NCI-H2107 (cell line): ENCODE measurements around the gene PCDHB15.
"Not testable (repeated sequence)": the region's sequence is repeated elsewhere in the genome, so short reads cannot be mapped to it uniquely, and the experiment has no call there.

Experiments used
- DNase-seq: peaks from one replicate; lab custom pipeline; 2025; lab: John Stamatoyannopoulos, UW

The PCDHB15 gene

GRCh38 chr5:141245250-141245717 is at the start of gene PCDHB15:
PCDHB15 (plus strand) TSS chr5:141245395; CDS start chr5:141245579, 184 bp downstream.
- DNase-seq: no peak

DNA sequence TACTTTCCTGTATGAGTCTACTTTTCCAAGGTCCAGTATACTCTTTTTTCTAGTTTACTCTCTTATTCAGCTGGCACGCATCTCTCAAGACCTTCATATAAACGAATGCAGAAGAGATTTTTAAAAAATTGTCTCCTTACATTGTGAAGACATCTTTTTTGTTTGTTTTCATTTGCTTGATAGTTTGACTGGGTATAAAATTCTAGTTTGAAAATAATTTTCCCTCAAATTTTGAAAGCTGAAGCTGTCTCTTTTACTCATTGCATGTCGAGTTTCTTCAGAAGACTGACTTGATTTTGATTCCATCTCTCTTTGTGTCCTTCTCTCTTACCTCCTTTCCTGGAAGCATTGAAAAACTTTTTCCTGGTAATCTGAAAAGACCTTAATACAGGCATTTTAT is 48.8 kb upstream of the PCDHB15 start:
- DNase-seq: no peak

- DNase-seq: no peak
Observed at GRCh38 chr5:141199359-141200235, 45.6 kb upstream of the PCDHB15 start, which contains the start of gene PCDHB11. PCDHB11 (plus strand) TSS chr5:141199627; CDS start chr5:141199775, 148 bp downstream.

DNA sequence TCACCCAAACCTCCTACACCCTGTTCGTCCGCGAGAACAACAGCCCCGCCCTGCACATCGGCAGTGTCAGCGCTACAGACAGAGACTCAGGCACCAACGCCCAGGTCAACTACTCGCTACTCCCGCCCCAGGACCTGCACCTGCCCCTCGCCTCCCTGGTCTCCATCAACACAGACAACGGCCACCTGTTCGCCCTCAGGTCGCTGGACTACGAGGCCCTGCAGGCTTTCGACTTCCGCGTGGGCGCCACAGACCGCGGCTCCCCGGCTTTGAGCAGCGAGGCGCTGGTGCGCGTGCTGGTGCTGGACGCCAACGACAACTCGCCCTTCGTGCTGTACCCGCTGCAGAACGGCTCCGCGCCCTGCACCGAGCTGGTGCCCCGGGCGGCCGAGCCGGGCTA is 44.1 kb upstream of the PCDHB15 start:
- not testable (repeated sequence) for DNase-seq

DNA sequence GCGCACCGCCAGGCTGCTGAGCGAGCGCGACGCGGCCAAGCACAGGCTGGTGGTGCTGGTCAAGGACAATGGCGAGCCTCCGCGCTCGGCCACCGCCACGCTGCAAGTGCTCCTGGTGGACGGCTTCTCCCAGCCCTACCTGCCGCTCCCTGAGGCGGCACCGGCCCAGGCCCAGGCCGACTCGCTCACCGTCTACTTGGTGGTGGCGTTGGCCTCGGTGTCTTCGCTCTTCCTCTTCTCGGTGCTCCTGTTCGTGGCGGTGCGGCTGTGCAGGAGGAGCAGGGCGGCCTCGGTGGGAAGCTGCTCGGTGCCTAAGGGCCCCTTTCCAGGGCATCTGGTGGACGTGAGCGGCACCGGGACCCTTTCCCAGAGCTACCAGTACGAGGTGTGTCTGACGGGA is 43.5 kb upstream of the PCDHB15 start:
- DNase-seq: not testable (repeated sequence)

DNA sequence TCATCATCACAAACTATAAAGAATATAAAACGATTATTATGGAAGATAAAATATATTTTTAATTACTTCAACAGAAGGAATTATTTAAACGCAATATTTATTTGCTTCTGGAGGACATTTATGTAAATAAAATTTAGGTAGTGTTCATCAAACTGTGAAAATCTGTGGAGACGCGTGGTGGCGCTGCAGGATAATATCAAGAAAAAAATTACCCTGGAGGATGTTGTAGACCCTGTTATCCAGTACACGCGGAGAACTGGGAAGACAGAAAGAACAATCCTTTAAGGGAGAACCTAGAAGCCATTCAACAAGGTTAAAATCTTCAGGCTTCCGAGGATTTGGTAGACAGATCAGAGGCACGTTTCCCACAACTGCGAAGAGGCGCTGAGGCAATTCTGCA is 36.7 kb upstream of the PCDHB15 start, which contains the start of gene PCDHB12:
PCDHB12 (plus strand) TSS at position 242 of the 400 bp plus-strand sequence. CDS start 189 bp downstream, outside the sequence.
- DNase-seq: no peak

GRCh38 chr5:141210281-141210680 is 34.9 kb upstream of the PCDHB15 start:
- DNase-seq: not testable (repeated sequence)

GRCh38 chr5:141210849-141211248 is 34.3 kb upstream of the PCDHB15 start:
- DNase-seq: not testable (repeated sequence)

DNA sequence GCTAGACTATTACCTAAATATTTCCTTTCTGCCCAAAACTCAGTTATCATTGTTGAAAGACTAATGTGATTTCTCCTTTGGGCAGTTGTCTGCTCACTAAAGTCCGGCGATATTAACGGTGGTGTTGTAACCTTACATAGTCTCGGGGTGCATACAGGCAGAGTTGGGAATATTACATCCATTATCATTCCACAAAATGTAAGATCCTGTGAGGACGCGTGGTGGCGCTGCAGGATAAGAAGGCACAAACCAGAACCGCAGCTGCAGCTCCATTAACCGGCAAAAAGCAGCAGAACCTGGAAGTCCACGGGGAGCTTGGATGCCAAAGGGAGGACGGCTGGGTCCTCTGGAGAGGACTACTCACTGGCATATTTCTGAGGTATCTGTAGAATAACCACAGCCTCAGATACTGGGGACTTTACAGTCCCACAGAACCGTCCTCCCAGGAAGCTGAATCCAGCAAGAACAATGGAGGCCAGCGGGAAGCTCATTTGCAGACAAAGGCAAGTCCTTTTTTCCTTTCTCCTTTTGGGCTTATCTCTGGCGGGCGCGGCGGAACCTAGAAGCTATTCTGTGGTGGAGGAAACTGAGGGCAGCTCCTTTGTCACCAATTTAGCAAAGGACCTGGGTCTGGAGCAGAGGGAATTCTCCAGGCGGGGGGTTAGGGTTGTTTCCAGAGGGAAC is 31.4 kb upstream of the PCDHB15 start, which contains the start of gene PCDHB13:
PCDHB13 (plus strand) TSS at position 264 of the 684 bp plus-strand sequence; CDS start at position 469, 205 bp downstream.
- DNase-seq: not testable (repeated sequence)

DNA sequence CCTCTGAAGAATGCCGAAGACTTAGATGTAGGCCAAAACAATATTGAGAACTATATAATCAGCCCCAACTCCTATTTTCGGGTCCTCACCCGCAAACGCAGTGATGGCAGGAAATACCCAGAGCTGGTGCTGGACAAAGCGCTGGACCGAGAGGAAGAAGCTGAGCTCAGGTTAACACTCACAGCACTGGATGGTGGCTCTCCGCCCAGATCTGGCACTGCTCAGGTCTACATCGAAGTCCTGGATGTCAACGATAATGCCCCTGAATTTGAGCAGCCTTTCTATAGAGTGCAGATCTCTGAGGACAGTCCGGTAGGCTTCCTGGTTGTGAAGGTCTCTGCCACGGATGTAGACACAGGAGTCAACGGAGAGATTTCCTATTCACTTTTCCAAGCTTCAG is 30.6 kb upstream of the PCDHB15 start:
- not testable (repeated sequence) for DNase-seq

- not testable (repeated sequence) for DNase-seq
Observed at GRCh38 chr5:141215504-141215903, 29.7 kb upstream of the PCDHB15 start.

- not testable (repeated sequence) for DNase-seq
Observed at GRCh38 chr5:141216035-141216434, 29.2 kb upstream of the PCDHB15 start.

DNA sequence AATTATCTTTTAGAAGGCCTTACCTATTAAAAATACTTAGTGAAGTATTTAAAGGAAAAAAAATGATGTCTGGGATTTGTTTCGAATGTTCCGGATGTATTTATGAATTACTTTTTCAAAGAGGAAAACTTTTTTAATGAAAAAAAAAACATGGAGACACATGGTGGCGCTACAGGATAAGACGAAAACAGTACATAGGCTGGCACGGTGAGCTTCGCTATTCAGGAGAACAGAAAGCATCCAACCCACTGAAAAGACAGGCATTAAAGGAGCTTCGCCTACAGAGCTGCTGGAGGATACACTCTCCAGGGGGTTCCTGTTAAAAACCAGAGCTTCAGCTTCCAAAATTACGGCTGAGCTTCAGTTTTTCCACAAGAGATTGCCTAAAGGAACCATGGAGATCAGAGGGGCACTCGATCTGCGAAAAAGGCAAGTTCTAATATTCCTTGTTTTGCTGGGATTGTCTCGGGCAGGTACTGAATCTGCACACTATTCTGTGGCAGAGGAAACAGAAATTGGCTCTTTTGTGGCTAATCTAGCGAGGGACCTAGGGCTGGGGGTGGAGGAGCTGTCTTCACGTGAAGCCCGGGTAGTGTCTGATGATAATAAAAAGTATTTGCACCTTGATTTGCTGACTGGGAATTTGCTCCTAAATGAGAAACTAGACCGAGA is 21.9 kb upstream of the PCDHB15 start, which contains the start of gene PCDHB14:
PCDHB14 (plus strand) TSS at position 232 of the 672 bp plus-strand sequence; CDS start at position 395, 163 bp downstream.
- no peak for DNase-seq

DNA sequence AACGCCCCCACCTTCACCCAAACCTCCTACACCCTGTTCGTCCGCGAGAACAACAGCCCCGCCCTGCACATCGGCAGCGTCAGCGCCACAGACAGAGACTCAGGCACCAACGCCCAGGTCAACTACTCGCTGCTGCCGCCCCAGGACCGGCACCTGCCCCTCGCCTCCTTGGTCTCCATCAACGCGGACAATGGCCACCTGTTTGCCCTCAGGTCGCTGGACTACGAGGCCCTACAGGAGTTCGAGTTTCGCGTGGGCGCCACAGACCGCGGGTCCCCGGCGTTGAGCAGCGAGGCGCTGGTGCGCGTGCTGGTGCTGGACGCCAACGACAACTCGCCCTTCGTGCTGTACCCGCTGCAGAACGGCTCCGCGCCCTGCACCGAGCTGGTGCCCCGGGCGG is 20.4 kb upstream of the PCDHB15 start:
- not testable (repeated sequence) for DNase-seq

- not testable (repeated sequence) for DNase-seq
Observed at GRCh38 chr5:141225421-141225820, 19.8 kb upstream of the PCDHB15 start.

- no peak for DNase-seq
Observed at GRCh38 chr5:141234109-141234667, 11.0 kb upstream of the PCDHB15 start.

DNA sequence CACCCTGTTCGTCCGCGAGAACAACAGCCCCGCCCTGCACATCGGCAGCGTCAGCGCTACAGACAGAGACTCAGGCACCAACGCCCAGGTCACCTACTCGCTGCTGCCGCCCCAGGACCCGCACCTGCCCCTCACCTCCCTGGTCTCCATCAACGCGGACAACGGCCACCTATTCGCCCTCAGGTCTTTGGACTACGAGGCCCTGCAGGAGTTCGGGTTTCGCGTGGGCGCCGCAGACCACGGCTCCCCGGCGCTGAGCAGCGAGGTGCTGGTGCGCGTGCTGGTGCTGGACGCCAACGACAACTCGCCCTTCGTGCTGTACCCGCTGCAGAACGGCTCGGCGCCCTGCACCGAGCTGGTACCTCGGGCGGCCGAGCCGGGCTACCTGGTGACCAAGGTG is 9.3 kb upstream of the PCDHB15 start:
- not testable (repeated sequence) for DNase-seq

DNA sequence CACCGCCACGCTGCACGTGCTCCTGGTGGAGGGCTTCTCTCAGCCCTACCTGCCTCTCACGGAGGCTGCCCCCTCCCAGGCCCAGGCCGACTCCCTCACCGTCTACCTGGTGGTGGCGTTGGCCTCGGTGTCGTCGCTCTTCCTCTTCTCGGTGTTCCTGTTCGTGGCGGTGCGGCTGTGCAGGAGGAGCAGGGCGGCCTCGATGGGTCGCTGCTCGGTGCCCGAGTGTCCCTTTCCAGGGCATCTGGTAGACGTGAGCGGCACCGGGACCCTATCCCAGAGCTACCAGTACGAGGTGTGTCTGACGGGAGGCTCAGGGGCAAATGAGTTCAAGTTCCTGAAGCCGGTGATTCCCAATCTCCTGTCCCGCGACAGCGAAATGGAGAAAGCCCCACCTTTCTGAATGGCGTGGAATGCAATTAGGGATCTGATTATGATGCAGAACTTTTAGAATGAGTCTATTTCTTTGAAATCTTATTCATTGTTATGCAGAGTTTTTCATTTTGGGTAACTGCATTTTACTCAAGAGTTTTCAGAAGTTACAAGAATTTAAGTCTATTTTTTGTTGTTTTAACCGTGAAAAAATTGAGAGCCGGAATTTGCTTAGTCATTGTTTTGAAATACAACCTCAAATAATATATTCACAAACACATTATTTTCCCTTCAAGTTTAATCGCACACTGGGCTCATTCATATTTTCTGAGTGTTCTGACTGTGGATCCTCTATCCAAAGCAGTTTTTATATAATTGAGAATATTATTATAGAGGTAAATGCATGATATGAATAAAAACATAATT is 8.5 kb upstream of the PCDHB15 start:
- DNase-seq: no peak

GRCh38 chr5:141241496-141241895 is 3.7 kb upstream of the PCDHB15 start:
- DNase-seq: no peak

DNA sequence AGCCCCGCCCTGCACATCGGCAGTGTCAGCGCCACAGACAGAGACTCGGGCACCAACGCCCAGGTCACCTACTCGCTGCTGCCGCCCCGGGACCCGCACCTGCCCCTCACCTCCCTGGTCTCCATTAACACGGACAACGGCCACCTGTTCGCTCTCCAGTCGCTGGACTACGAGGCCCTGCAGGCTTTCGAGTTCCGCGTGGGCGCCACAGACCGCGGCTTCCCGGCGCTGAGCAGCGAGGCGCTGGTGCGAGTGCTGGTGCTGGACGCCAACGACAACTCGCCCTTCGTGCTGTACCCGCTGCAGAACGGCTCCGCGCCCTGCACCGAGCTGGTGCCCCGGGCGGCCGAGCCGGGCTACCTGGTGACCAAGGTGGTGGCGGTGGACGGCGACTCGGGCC is 1.8 kb downstream of the PCDHB15 start:
- DNase-seq: not testable (repeated sequence)

DNA sequence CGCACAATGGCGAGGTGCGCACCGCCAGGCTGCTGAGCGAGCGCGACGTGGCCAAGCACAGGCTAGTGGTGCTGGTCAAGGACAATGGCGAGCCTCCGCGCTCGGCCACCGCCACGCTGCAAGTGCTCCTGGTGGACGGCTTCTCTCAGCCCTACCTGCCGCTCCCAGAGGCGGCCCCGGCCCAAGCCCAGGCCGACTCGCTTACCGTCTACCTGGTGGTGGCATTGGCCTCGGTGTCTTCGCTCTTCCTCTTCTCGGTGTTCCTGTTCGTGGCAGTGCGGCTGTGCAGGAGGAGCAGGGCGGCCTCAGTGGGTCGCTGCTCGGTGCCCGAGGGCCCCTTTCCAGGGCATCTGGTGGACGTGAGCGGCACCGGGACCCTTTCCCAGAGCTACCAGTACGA is 2.2 kb downstream of the PCDHB15 start:
- DNase-seq: not testable (repeated sequence)
